IPS-18a (cell line): ENCODE results near the gene ANKRD9.

ENCODE experiments used
- H3K27ac ChIP-seq: one replicate; pipeline ENCODE4 v1.5.1; 2013; ENCODE audit warnings: low read length
- H3K27me3 ChIP-seq: one replicate; pipeline ENCODE4 v1.6.1; 2013; ENCODE audit warnings: mild to moderate bottlenecking, low read length; ENCODE audit not compliant: control insufficient read depth, insufficient read depth
- H3K36me3 ChIP-seq: one replicate; pipeline ENCODE4 v1.6.1; 2013; ENCODE audit warnings: low read depth, low read length; ENCODE audit not compliant: control insufficient read depth
- H3K4me1 ChIP-seq: one replicate; pipeline ENCODE4 v1.6.1; 2013; ENCODE audit warnings: low read depth, low read length; ENCODE audit not compliant: control insufficient read depth
- H3K4me3 ChIP-seq: one replicate; pipeline ENCODE4 v1.5.1; 2013; ENCODE audit warnings: low read length
- H3K9ac ChIP-seq: one replicate; pipeline ENCODE4 v1.6.1; 2013; ENCODE audit warnings: mild to moderate bottlenecking, low read length, moderate library complexity
- H3K9me3 ChIP-seq: one replicate; pipeline ENCODE4 v1.6.1; 2013; ENCODE audit warnings: low read depth, low read length; ENCODE audit not compliant: control insufficient read depth

ANKRD9 gene

GRCh38 chr14:102499401-102500157, 10.0 kb downstream of the ANKRD9 start:
- Histone ChIP-seq H3K9me3 (no peaks in the 10 kb centered on the region), H3K4me3 (no peak overlapping the region), H3K9ac (no peak overlapping the region), H3K4me1 (no peaks in the 10 kb centered on the region), H3K27ac (no peak overlapping the region), H3K36me3 (peaks cover 3% of the 10 kb centered on the region), H3K27me3 (no peaks in the 10 kb centered on the region)

DNA sequence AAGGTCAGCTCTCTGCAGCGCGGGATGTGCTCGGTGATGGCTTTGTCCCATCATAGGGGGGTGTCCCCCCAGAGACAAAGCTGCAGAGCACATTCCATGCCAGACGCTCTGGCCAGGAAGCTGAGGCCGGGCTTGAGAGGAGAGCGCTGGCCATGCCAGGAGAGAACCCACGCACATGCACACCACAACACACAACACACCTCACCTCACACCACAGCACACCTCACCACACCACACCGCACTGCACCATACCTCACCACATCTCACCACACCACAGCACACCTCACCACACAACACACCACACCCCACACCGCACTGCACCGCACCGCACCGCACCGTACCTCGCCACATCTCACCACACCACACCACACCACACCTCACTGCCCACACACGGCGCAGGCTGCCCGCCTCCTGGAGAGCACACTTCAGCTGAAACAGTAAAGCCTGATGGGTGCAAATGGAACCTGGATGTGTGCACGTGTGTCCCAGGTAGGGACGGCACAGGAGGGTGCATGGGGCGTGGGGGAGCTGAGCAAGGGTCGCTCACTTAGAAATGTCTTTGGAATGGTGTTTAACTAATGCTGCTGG, 10.8 kb downstream of the ANKRD9 start:
- H3K9ac ChIP-seq, result no peak overlapping the region
- peaks cover 3% of the 10 kb centered on the region for H3K36me3 ChIP-seq
- H3K27me3 ChIP-seq, result no peaks in the 10 kb centered on the region
- H3K9me3 ChIP-seq, result no peaks in the 10 kb centered on the region
- H3K4me3 ChIP-seq, result no peak overlapping the region
- H3K4me1 ChIP-seq, result no peaks in the 10 kb centered on the region
- no peak overlapping the region for H3K27ac ChIP-seq

GRCh38 chr14:102497998-102498677, 11.4 kb downstream of the ANKRD9 start:
- Histone ChIP-seq H3K27me3 (no peaks in the 10 kb centered on the region), H3K36me3 (peaks cover 3% of the 10 kb centered on the region), H3K4me3 (no peak overlapping the region), H3K9ac (no peak overlapping the region), H3K4me1 (no peaks in the 10 kb centered on the region), H3K9me3 (no peaks in the 10 kb centered on the region), H3K27ac (no peak overlapping the region)

- Histone ChIP-seq H3K4me3 (no peak overlapping the region), H3K27ac (no peak overlapping the region), H3K4me1 (no peaks in the 10 kb centered on the region), H3K36me3 (peaks cover 3% of the 10 kb centered on the region), H3K27me3 (no peaks in the 10 kb centered on the region), H3K9ac (no peak overlapping the region), H3K9me3 (no peaks in the 10 kb centered on the region)
Measured at GRCh38 chr14:102496958-102497744, 12.4 kb downstream of the ANKRD9 start.

DNA sequence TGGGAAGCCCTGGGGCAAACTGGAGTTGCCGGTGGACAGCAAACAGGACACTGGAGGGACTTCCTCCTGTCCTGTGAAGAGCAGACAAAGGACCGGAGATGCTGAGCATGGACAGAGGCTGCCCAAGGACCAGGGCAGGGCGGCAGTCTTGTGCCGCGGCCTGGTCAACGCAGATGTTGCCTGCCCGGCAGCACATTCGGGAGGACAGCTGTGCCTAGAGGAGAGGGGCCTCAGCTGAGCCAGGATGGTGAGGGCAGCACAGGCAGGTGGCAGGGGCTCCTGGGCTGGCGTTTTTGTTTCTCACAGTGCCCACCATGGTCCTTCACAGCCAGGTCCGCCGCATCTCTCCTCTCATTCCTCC, 13.3 kb downstream of the ANKRD9 start:
- Histone ChIP-seq H3K4me1 (no peaks in the 10 kb centered on the region), H3K9ac (no peak overlapping the region), H3K4me3 (no peak overlapping the region), H3K9me3 (no peaks in the 10 kb centered on the region), H3K27me3 (no peaks in the 10 kb centered on the region), H3K36me3 (peaks cover 3% of the 10 kb centered on the region), H3K27ac (no peak overlapping the region)

DNA sequence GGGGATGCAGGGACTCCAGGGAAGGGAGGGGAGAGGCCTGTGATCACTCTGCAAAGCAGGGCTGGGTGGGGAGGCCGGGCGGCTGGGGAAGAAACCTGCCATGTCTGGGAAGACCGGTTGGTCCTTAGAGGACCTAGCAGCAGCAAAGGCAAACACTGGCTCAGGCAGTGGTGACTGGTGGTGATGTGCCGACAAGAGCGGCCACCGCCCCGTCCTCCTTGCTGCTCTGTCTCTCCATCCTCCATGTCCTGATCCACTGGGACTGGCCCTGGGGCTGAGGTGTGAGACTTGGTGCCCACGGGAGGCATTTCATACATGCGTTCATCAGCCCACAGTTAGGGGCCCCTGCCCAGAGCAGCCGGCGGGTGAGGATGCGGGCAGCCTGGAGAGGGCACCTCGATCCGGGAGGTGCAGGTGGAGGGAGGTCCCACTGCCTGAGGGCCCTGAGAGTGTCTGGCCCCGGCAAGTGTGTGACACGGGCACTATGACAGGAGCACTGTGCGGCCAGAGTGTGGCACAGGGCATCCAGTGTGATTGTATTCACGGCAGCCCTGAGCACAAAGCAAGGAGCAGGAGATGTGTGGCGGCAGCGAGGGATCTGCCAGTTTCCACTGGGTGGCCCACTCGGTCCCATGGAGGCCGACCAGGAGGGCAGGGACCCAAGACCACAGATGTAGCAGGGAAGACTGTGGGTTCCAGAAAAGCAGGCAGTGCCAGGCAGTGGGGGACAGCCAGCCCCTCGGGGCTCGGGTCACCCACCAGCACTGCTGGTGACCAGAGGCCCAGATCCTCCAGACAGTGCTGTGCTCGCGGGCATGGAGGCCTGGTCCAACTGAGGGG, 13.9 kb downstream of the ANKRD9 start:
- Histone ChIP-seq H3K9ac (no peak overlapping the region), H3K9me3 (no peaks in the 10 kb centered on the region), H3K36me3 (peaks cover 3% of the 10 kb centered on the region), H3K27me3 (no peaks in the 10 kb centered on the region), H3K27ac (no peak overlapping the region), H3K4me1 (no peaks in the 10 kb centered on the region), H3K4me3 (no peak overlapping the region)

GRCh38 chr14:102493585-102493984, 16.0 kb downstream of the ANKRD9 start:
- Histone ChIP-seq H3K9ac (no peak overlapping the region), H3K9me3 (no peaks in the 10 kb centered on the region), H3K4me1 (no peaks in the 10 kb centered on the region), H3K4me3 (no peak overlapping the region), H3K27me3 (no peaks in the 10 kb centered on the region), H3K27ac (no peak overlapping the region), H3K36me3 (peaks cover 2% of the 10 kb centered on the region)

GRCh38 chr14:102493096-102493495, 16.5 kb downstream of the ANKRD9 start:
- Histone ChIP-seq H3K27ac (no peak overlapping the region), H3K9me3 (no peaks in the 10 kb centered on the region), H3K9ac (no peak overlapping the region), H3K27me3 (no peaks in the 10 kb centered on the region), H3K4me1 (no peaks in the 10 kb centered on the region), H3K4me3 (no peak overlapping the region), H3K36me3 (no peaks in the 10 kb centered on the region)

DNA sequence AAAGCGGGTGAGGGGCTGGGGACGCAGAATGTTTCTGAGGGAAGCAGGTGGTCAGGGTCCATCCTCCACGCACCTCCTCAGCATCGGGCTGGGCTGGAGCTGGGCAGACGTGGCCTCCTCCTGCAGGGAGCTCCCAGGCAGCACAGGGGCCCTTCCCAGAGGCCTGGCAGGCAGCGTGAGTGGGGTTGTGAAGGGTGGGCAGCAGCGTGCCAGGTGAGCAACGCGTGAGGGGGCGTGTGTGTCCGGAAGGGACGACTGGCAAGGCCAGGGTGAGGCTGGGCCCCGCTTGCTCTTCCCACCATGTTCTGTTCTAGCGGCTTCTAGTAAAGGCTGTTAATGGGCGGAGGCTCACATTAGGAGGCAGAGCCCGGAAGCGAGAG, 17.1 kb downstream of the ANKRD9 start:
- no peaks in the 10 kb centered on the region for H3K36me3 ChIP-seq
- H3K4me1 ChIP-seq, result no peaks in the 10 kb centered on the region
- H3K4me3 ChIP-seq, result no peak overlapping the region
- H3K9ac ChIP-seq, result no peak overlapping the region
- no peaks in the 10 kb centered on the region for H3K9me3 ChIP-seq
- no peaks in the 10 kb centered on the region for H3K27me3 ChIP-seq
- no peak overlapping the region for H3K27ac ChIP-seq

- H3K36me3 ChIP-seq, result no peaks in the 10 kb centered on the region
- no peaks in the 10 kb centered on the region for H3K9me3 ChIP-seq
- no peak overlapping the region for H3K9ac ChIP-seq
- no peaks in the 10 kb centered on the region for H3K27me3 ChIP-seq
- H3K27ac ChIP-seq, result no peak overlapping the region
- no peaks in the 10 kb centered on the region for H3K4me1 ChIP-seq
- H3K4me3 ChIP-seq, result no peak overlapping the region
Measured at GRCh38 chr14:102491786-102492530, 17.6 kb downstream of the ANKRD9 start.
